Fibroblast of lung (primary cell): Measurements from ENCODE around the gene BRCA2.

Experiments used
- EZH2 ChIP-seq: IDR thresholded peaks from 2 replicates; pipeline ENCODE4 v1.5.1; 2012; ENCODE audit warnings: low read length, control low read depth, mild to moderate bottlenecking; ENCODE audit errors: missing control alignments
- TF ChIP-seq, protein P1 (sequence below), 2 donors: IDR thresholded peaks in 1 of 2; conservative IDR thresholded peaks in 1 of 2; 1 replicate in 1 of 2; 2 replicates in 1 of 2; pipeline ENCODE4 v1.5.1; 2011 to 2012; ENCODE audit warnings: low read length in 2 of 2, control low read depth in 1 of 2, inconsistent platforms in 1 of 2, low read depth in 1 of 2, mild to moderate bottlenecking in 1 of 2

DNA sequence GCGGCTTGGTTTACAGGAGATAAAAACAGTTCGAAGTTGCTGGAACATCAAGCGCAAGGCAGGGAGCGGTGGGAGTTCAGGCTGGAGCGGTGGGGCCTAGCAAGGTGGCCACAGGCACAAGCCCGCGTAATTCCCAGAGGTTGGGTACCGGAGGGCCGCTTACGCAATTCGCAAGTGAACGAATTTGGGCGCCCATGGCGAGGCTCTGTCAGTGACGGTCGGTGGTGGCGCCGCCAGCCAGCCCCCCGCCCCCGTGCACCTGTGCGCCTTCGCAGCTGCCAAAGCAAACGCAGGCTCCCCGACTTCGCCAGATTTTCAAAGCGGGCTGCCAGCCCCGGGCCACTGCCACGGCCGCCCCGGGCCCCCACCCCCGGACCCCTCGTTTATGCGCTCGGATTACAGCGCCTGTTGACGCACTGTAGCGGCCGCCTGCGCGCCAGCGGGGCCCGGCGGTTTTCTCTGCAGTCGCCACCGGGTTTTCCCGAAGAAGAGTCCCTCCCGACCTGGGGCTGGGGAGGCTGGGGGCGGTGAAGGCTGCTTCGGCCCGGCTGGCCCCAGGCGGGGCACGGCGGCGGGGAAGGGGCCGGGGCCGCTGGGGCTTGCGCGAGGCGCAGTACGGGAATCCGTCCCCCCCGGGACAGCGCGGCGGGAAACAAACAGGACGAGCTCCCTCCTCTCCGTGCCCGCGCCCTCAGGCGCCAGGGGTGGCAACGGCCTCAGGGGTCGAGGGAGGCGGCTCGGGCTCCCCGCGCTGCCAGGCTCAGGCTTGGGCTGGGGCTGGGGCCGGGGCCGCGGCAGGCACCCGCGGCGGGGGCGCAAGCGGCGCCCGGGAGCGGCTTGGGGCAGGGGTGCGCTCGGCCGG lies 111.9 kb downstream of the BRCA2 start:
- TF ChIP-seq, protein P1, sequence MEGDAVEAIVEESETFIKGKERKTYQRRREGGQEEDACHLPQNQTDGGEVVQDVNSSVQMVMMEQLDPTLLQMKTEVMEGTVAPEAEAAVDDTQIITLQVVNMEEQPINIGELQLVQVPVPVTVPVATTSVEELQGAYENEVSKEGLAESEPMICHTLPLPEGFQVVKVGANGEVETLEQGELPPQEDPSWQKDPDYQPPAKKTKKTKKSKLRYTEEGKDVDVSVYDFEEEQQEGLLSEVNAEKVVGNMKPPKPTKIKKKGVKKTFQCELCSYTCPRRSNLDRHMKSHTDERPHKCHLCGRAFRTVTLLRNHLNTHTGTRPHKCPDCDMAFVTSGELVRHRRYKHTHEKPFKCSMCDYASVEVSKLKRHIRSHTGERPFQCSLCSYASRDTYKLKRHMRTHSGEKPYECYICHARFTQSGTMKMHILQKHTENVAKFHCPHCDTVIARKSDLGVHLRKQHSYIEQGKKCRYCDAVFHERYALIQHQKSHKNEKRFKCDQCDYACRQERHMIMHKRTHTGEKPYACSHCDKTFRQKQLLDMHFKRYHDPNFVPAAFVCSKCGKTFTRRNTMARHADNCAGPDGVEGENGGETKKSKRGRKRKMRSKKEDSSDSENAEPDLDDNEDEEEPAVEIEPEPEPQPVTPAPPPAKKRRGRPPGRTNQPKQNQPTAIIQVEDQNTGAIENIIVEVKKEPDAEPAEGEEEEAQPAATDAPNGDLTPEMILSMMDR (conservative IDR thresholded peaks at IDR 0.05 in 1 of 2, IDR thresholded peaks at IDR 0.05 in 1 of 2; ENCODE audit: low read depth in 1 of 2, low read length in 2 of 2): no peak
- TF ChIP-seq EZH2: no peak
